Subcutaneous adipose tissue (tissue), 4 donors: ENCODE measurements around the gene CTNNBIP1. TPM values are rescaled to one million over a fixed set of nuclear protein-coding genes. Genes with fewer than 3 reads are reported as not detected.

Experiments used
- CTCF ChIP-seq: fragments of 450-650 bp; IDR thresholded peaks from one replicate; pipeline ENCODE4 v1.5.1; 2016; ENCODE audit warnings: low read depth, mild to moderate bottlenecking, control low read depth, antibody characterized with exemption, moderate library complexity
- total RNA-seq, 4 donors: library from RNA; depleted of rRNA; stranded (reverse); fragments of >200 nt; gene quantifications; one replicate each; pipeline ENCODE4 v1.1.0, GENCODE V29; 2016

The CTNNBIP1 gene
- total RNA-seq, 4 donors from 2014 or later, result 10.8 to 45.2 (median 17.1) TPM

- TF ChIP-seq CTCF, result no peak
Observed at GRCh38 chr1:9903801-9904527, 6.1 kb downstream of the CTNNBIP1 start.

DNA sequence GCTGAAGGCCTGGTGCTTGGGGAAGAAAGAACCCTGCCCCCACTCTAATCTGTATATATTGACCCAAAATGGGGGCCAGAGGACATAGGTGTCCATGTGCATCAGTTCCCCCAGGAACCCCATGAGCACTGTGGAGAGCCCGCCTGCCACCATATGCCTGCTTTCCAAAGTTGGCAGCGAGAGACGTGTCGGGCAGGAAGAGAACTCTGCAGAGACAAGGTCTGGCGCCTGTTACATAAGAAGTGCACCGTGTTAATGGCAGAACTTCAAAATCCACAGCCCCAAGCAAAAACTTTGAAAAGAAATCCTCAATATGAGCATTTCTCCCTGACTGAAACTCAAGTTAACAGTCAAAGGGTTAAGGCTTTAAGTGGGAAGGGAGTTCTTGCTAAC, 8.0 kb downstream of the CTNNBIP1 start:
- no peak for TF ChIP-seq CTCF

- no peak for TF ChIP-seq CTCF
Observed at GRCh38 chr1:9901148-9902059, 8.7 kb downstream of the CTNNBIP1 start.

- no peak for TF ChIP-seq CTCF
Observed at GRCh38 chr1:9900142-9901043, 9.7 kb downstream of the CTNNBIP1 start.

DNA sequence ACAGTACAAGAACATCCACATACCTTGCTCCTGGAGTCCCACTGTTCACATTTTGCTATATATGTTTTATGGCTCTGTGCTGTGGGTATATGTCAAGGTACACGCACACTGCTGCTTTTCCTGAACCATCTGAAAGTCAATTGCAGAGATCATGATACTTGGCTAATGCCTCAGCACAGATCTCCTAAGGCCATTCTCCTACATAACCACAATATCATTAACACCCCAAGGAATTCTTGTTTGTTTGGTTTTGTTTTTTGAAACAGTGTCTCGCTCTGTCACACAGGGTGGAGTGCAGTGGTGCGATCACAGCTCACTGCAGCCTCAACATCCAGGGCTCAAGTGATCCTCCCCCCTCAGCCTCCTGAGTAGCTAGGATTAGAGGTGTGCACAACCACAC, 16.0 kb downstream of the CTNNBIP1 start:
- no peak for TF ChIP-seq CTCF

GRCh38 chr1:9892563-9893528, 17.2 kb downstream of the CTNNBIP1 start:
- no peak for TF ChIP-seq CTCF
